Naive thymus-derived CD4-positive, alpha-beta T cell (primary cell): ENCODE measurements around the gene NEUROD6. TPM values are rescaled to one million over a fixed set of nuclear protein-coding genes. Genes with fewer than 3 reads are reported as not detected.

Source experiments
- ATAC-seq: fragments of 150-1000 bp; cut with Tn5 transposase; 2 replicates; pipeline ENCODE4 v1.10.0; 2021; ENCODE audit warnings: mild to moderate bottlenecking, moderate library complexity
- CTCF ChIA-PET: fragments of 350-600 bp; sonication (Branson Sonifier 250); formaldehyde crosslinking; loops from one replicate; lab custom pipeline; 2021; ENCODE audit warnings: antibody characterized with exemption; lab: Charles Lee
- POLR2A ChIA-PET: fragments of 350-600 bp; sonication (Branson Sonifier 250); formaldehyde crosslinking; loops from one replicate; lab custom pipeline; 2021; ENCODE audit warnings: antibody characterized with exemption, inconsistent platforms; lab: Charles Lee
- DNase-seq, 9 donors: peaks; one replicate each; pipeline versions ENCODE4 v3.0.0 to v3.0.0-alpha.2; 2020 to 2022; ENCODE audit warnings: mixed read lengths in 1 of 9
- H3K27ac ChIP-seq: one replicate; pipeline ENCODE4 v1.7.0; 2013; ENCODE audit warnings: mild to moderate bottlenecking, low read depth, low read length, moderate library complexity
- H3K27me3 ChIP-seq, 2 donors: one replicate each; pipeline ENCODE4 v1.7.0; 2013; ENCODE audit warnings: low read length in 2 of 2, mild to moderate bottlenecking in 2 of 2, moderate library complexity in 2 of 2; ENCODE audit not compliant: control insufficient read depth in 2 of 2, insufficient read depth in 2 of 2
- H3K36me3 ChIP-seq, 3 experiments: 1 replicate in 2 of 3; 2 replicates in 1 of 3; pipeline ENCODE4 v1.7.0; 2013; ENCODE audit warnings: low read length in 3 of 3, mild to moderate bottlenecking in 3 of 3, moderate library complexity in 1 of 3; ENCODE audit not compliant: insufficient read depth in 3 of 3, control insufficient read depth in 2 of 3
- H3K4me1 ChIP-seq, 2 donors: one replicate each; pipeline ENCODE4 v1.7.0; 2013; ENCODE audit warnings: low read length in 2 of 2, mild to moderate bottlenecking in 2 of 2, moderate library complexity in 1 of 2; ENCODE audit not compliant: control insufficient read depth in 2 of 2, insufficient read depth in 2 of 2
- H3K4me3 ChIP-seq: 2 replicates; pipeline ENCODE4 v1.7.0; 2013; ENCODE audit warnings: mild to moderate bottlenecking, low read length
- H3K9me3 ChIP-seq, 3 experiments: 1 replicate in 2 of 3; 2 replicates in 1 of 3; pipeline ENCODE4 v1.7.0; 2013; ENCODE audit warnings: low read length in 3 of 3; ENCODE audit not compliant: control insufficient read depth in 2 of 3
- H3K27ac Mint-ChIP-seq, 9 donors: one replicate each; pipeline ENCODE4 v1.8.0; 2020 to 2022; ENCODE audit warnings: mixed read lengths in 9 of 9, mild to moderate bottlenecking in 8 of 9, moderate library complexity in 5 of 9, inconsistent platforms in 2 of 9
- H3K27me3 Mint-ChIP-seq, 5 donors: one replicate each; pipeline ENCODE4 v1.8.0; 2021 to 2022; ENCODE audit warnings: mixed read lengths in 5 of 5, mild to moderate bottlenecking in 1 of 5
- H3K36me3 Mint-ChIP-seq, 5 donors: one replicate each; pipeline ENCODE4 v1.8.0; 2020 to 2022; ENCODE audit warnings: mixed read lengths in 5 of 5, mild to moderate bottlenecking in 3 of 5, inconsistent platforms in 1 of 5
- H3K4me1 Mint-ChIP-seq, 7 donors: one replicate each; pipeline ENCODE4 v1.8.0; 2020 to 2022; ENCODE audit warnings: mixed read lengths in 7 of 7, mild to moderate bottlenecking in 3 of 7, inconsistent platforms in 1 of 7
- H3K4me3 Mint-ChIP-seq, 10 donors: one replicate each; pipeline ENCODE4 v1.8.0; 2020 to 2022; ENCODE audit warnings: mild to moderate bottlenecking in 10 of 10, mixed read lengths in 10 of 10, moderate library complexity in 6 of 10, inconsistent platforms in 2 of 10
- H3K9me3 Mint-ChIP-seq, 11 donors: one replicate each; pipeline ENCODE4 v1.8.0; 2020 to 2022; ENCODE audit warnings: mixed read lengths in 11 of 11, mild to moderate bottlenecking in 4 of 11, inconsistent platforms in 1 of 11, moderate library complexity in 1 of 11
- intact Hi-C, 2 donors: fragments of 100-400 bp; cut with micrococcal nuclease; formaldehyde crosslinking; loops; one replicate each; pipeline ENCODE4 v1.15.1; 2023
- polyA plus RNA-seq, 2 donors: library from polyadenylated mRNA; unstranded; fragments of 300-500 nt; fragmentation: Illumina TruSeq; gene quantifications; one replicate each; pipeline ENCODE4 v1.2.3, GENCODE V29; 2021
- total RNA-seq, 6 experiments: library from RNA in 5 of 6; stranded (reverse) in 5 of 6; gene quantifications; 1 replicate in 5 of 6; 2 replicates in 1 of 6; pipeline ENCODE4 v1.2.3 and lab custom pipeline; 2021 to 2026

NEUROD6 gene
- total and polyA plus RNA-seq, 7 experiments from 2014 or later: not detected

GRCh38 chr7:31318313-31318712, 22.2 kb downstream of the NEUROD6 start:
- Histone ChIP-seq H3K4me3 (no peak overlapping the region), H3K9me3 (no peaks in the 10 kb centered on the region), H3K36me3 (no peaks in the 10 kb centered on the region), H3K4me1 (no peaks in the 10 kb centered on the region), H3K27ac (no peak overlapping the region), H3K27me3 (no peaks in the 10 kb centered on the region)
- DNase-seq: no peak
- ChIA-PET CTCF (no interaction called here), POLR2A (no interaction called here)
- H3K4me1 Mint-ChIP-seq: no peaks in the 10 kb centered on the region
- H3K36me3 Mint-ChIP-seq: no peaks in the 10 kb centered on the region
- no peak for ATAC-seq
- intact Hi-C loops: no loop called here
- H3K9me3 Mint-ChIP-seq: peaks cover 0 to 12% (median 0%) of the 10 kb centered on the region in 11 donors
- H3K27ac Mint-ChIP-seq: no peak overlapping the region
- H3K4me3 Mint-ChIP-seq: no peak overlapping the region
- peaks cover 0 to 4% (median 0%) of the 10 kb centered on the region in 5 donors for H3K27me3 Mint-ChIP-seq

DNA sequence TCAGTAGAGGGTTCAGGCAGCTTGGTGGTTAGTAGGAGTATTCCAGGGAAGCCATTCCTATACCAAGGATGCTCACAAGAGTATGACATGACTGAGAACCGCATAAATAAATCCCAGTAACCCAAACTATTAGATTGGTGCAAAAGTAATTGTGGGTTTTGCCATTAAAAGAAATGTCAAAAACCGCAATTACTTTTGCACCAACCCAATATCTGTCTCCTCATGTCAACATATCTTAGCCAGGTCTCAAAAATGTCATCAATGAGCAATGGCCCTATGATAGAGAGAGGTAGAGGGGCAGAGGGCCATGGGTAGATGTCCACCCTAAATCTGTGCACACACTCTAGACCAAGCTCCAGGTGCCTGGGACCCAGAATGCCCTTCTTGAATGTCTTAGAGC, 23.6 kb downstream of the NEUROD6 start:
- Histone ChIP-seq H3K4me1 (no peaks in the 10 kb centered on the region), H3K4me3 (no peak overlapping the region), H3K27ac (no peak overlapping the region), H3K36me3 (no peaks in the 10 kb centered on the region), H3K27me3 (no peaks in the 10 kb centered on the region), H3K9me3 (no peaks in the 10 kb centered on the region)
- Mint-ChIP-seq H3K27ac (no peak overlapping the region), H3K4me1 (no peaks in the 10 kb centered on the region), H3K27me3 (peaks cover 0 to 4% (median 0%) of the 10 kb centered on the region in 5 donors), H3K36me3 (no peaks in the 10 kb centered on the region), H3K4me3 (no peak overlapping the region), H3K9me3 (peaks cover 0 to 8% (median 0%) of the 10 kb centered on the region in 11 donors)
- DNase-seq (no peak), ATAC-seq (no peak)
- ChIA-PET POLR2A (no interaction called here), CTCF (no interaction called here)
- intact Hi-C loops: no loop called here

- ATAC-seq: no peak
- Mint-ChIP-seq H3K9me3 (peaks cover 0 to 8% (median 0%) of the 10 kb centered on the region in 11 donors), H3K36me3 (no peaks in the 10 kb centered on the region), H3K4me3 (no peak overlapping the region), H3K4me1 (no peaks in the 10 kb centered on the region), H3K27me3 (peaks cover 0 to 4% (median 0%) of the 10 kb centered on the region in 5 donors), H3K27ac (no peak overlapping the region)
- no peak overlapping the region for H3K4me3 ChIP-seq
- no peaks in the 10 kb centered on the region for H3K4me1 ChIP-seq
- no peak for DNase-seq
- no peak overlapping the region for H3K27ac ChIP-seq
- no peaks in the 10 kb centered on the region for H3K9me3 ChIP-seq
- no peaks in the 10 kb centered on the region for H3K27me3 ChIP-seq
- intact Hi-C loops: no loop called here
- H3K36me3 ChIP-seq: no peaks in the 10 kb centered on the region
- ChIA-PET POLR2A (no interaction called here), CTCF (no interaction called here)
These were observed 24.8 kb downstream of the NEUROD6 start for GRCh38 chr7:31315758-31316157.

- ChIA-PET POLR2A (no interaction called here), CTCF (interaction anchor here (0.6 kb wide), 1 partner anchor 1685 kb away, joined by 3 read pairs; no protein-coding TSS in a partner anchor)
- Mint-ChIP-seq H3K27ac (no peak overlapping the region), H3K4me3 (no peak overlapping the region), H3K9me3 (peaks cover 0 to 8% (median 0%) of the 10 kb centered on the region in 11 donors), H3K36me3 (no peaks in the 10 kb centered on the region), H3K27me3 (peaks cover 0 to 4% (median 0%) of the 10 kb centered on the region in 5 donors), H3K4me1 (no peaks in the 10 kb centered on the region)
- Histone ChIP-seq H3K27ac (no peak overlapping the region), H3K36me3 (no peaks in the 10 kb centered on the region), H3K4me3 (no peak overlapping the region), H3K27me3 (no peaks in the 10 kb centered on the region), H3K9me3 (no peaks in the 10 kb centered on the region), H3K4me1 (no peaks in the 10 kb centered on the region)
- DNase-seq (no peak), ATAC-seq (no peak)
- intact Hi-C loops: no loop called here
These were observed 25.7 kb downstream of the NEUROD6 start for GRCh38 chr7:31314781-31315180.

GRCh38 chr7:31312889-31313288, 27.6 kb downstream of the NEUROD6 start:
- no peaks in the 10 kb centered on the region for H3K4me1 Mint-ChIP-seq
- DNase-seq (no peak), ATAC-seq (no peak)
- no peak overlapping the region for H3K27ac Mint-ChIP-seq
- Histone ChIP-seq H3K36me3 (no peaks in the 10 kb centered on the region), H3K9me3 (no peaks in the 10 kb centered on the region), H3K4me3 (no peak overlapping the region), H3K4me1 (no peaks in the 10 kb centered on the region), H3K27ac (no peak overlapping the region), H3K27me3 (no peaks in the 10 kb centered on the region)
- ChIA-PET POLR2A (no interaction called here), CTCF (no interaction called here)
- H3K36me3 Mint-ChIP-seq: no peaks in the 10 kb centered on the region
- H3K4me3 Mint-ChIP-seq: no peak overlapping the region
- H3K9me3 Mint-ChIP-seq: peaks cover 0 to 5% (median 0%) of the 10 kb centered on the region in 11 donors
- H3K27me3 Mint-ChIP-seq: peaks cover 0 to 4% (median 0%) of the 10 kb centered on the region in 5 donors
- intact Hi-C loops: no loop called here

DNA sequence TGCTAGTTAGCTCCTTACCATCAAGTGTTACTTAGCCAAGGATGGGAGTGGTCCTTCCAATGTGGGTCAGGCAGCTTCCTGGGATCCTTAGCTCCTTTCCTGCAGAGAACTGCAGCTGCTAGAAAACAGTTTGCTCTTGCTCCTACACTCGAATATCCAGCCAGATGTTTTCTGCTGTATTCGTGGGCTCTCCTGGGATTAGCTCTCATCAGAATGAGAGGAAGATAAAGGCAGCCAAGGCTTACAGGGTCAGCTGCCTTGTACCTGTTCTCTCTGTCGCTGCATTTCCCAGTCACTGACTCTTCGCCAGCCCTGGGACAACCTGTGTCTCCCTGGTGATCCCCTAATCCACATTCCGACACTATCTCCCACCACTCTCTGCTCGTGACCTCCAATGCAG, 29.0 kb downstream of the NEUROD6 start:
- CTCF ChIA-PET: no interaction called here
- peaks cover 0 to 2% (median 0%) of the 10 kb centered on the region in 11 donors for H3K9me3 Mint-ChIP-seq
- H3K4me1 Mint-ChIP-seq: no peaks in the 10 kb centered on the region
- H3K4me1 ChIP-seq: no peaks in the 10 kb centered on the region
- H3K36me3 Mint-ChIP-seq: no peaks in the 10 kb centered on the region
- no peak overlapping the region for H3K27ac ChIP-seq
- H3K36me3 ChIP-seq: no peaks in the 10 kb centered on the region
- peaks cover 0 to 4% (median 0%) of the 10 kb centered on the region in 5 donors for H3K27me3 Mint-ChIP-seq
- no peaks in the 10 kb centered on the region for H3K9me3 ChIP-seq
- intact Hi-C loops: no loop called here
- no peak overlapping the region for H3K27ac Mint-ChIP-seq
- no peak overlapping the region for H3K4me3 ChIP-seq
- POLR2A ChIA-PET: no interaction called here
- H3K27me3 ChIP-seq: no peaks in the 10 kb centered on the region
- no peak overlapping the region for H3K4me3 Mint-ChIP-seq
- DNase-seq (no peak), ATAC-seq (no peak)

DNA sequence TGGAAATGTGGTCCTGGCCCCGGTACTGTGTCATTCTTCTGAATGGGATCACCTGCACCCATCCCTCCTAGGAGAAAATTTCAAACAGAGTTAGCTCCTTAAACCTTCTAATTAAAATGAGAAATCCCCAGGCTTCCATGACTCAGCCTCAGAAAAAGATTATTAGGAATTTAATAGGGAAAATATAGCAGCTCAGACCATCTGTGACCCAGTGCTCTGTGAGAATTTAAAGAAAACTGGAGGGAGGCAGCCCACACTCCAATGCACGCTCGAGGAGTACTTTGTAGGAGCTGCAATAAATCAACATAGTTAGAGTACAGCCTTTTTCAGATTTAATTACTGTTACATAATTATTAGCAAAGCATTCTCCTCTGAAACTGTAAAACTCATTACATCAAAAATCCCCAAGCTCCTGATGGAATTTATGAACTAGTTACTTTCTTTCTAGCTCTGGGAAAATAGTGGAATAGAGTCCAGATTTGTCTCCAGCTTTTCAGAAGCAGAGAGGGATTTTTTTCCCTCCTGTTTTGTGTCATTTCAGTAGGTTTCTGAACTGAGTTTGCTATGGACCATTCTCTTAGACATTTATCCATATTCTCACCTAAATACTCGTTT, 30.1 kb downstream of the NEUROD6 start:
- ChIA-PET CTCF (no interaction called here), POLR2A (no interaction called here)
- H3K27ac Mint-ChIP-seq: no peak overlapping the region
- no peaks in the 10 kb centered on the region for H3K36me3 Mint-ChIP-seq
- ATAC-seq: no peak
- peaks cover 0 to 6% (median 0%) of the 10 kb centered on the region in 11 donors for H3K9me3 Mint-ChIP-seq
- Histone ChIP-seq H3K27me3 (no peaks in the 10 kb centered on the region), H3K36me3 (no peaks in the 10 kb centered on the region), H3K4me3 (no peak overlapping the region), H3K9me3 (no peaks in the 10 kb centered on the region), H3K27ac (no peak overlapping the region), H3K4me1 (no peaks in the 10 kb centered on the region)
- H3K4me1 Mint-ChIP-seq: no peaks in the 10 kb centered on the region
- intact Hi-C loops: no loop called here
- no peak overlapping the region for H3K4me3 Mint-ChIP-seq
- no peak for DNase-seq
- H3K27me3 Mint-ChIP-seq: peaks cover 0 to 4% (median 0%) of the 10 kb centered on the region in 5 donors
